Neural cell (in vitro differentiated cells): Measurements from ENCODE around the gene PHLDB1. TPM values are rescaled to one million over a fixed set of nuclear protein-coding genes. Genes with fewer than 3 reads are reported as not detected.

Experiments
- H2AFZ ChIP-seq: fragments of 200-600, 300-800 bp; sonication (generic), shearing (Covaris generic); 2 replicates; pipeline ENCODE4 v1.6.0; 2014; ENCODE audit warnings: low read depth, mild to moderate bottlenecking, antibody characterized with exemption, low read length, moderate library complexity
- H3F3A ChIP-seq: fragments of 200-600 bp; shearing (Covaris generic); 2 replicates; pipeline ENCODE4 v1.6.1; 2016; ENCODE audit warnings: mild to moderate bottlenecking, moderate library complexity, mixed read lengths, antibody characterized with exemption, low read length; ENCODE audit not compliant: insufficient read depth, poor library complexity, severe bottlenecking
- H3K27ac ChIP-seq: fragments of 200-600, 300-800 bp; sonication (generic), shearing (Covaris generic); 2 replicates; pipeline ENCODE4 v1.5.1; 2014; ENCODE audit warnings: mild to moderate bottlenecking, low read length, moderate library complexity
- H3K27me3 ChIP-seq: fragments of 300-800, 200-600 bp; sonication (generic), shearing (Covaris generic); 2 replicates; pipeline ENCODE4 v1.6.0; 2014; ENCODE audit warnings: mild to moderate bottlenecking, low read depth, low read length, moderate library complexity; ENCODE audit not compliant: insufficient read depth
- H3K36me3 ChIP-seq: fragments of 300-800, 200-600 bp; sonication (generic), shearing (Covaris generic); 2 replicates; pipeline ENCODE4 v1.5.1; 2014; ENCODE audit warnings: mild to moderate bottlenecking, antibody characterized with exemption, low read length, moderate library complexity; ENCODE audit not compliant: insufficient read depth
- H3K4me2 ChIP-seq: fragments of 300-800, 200-600 bp; sonication (generic), shearing (Covaris generic); 2 replicates; pipeline ENCODE4 v1.6.0; 2014; ENCODE audit warnings: mild to moderate bottlenecking, low read length
- H3K4me3 ChIP-seq: fragments of 300-800, 200-600 bp; sonication (generic), shearing (Covaris generic); 2 replicates; pipeline ENCODE4 v1.5.1; 2014; ENCODE audit warnings: mild to moderate bottlenecking, low read length, moderate library complexity
- H3K79me2 ChIP-seq: fragments of 200-600 bp; shearing (Covaris generic); replicated peaks from 2 replicates; pipeline ENCODE4 v1.6.0; 2014; ENCODE audit warnings: mild to moderate bottlenecking, low read length, moderate library complexity; ENCODE audit not compliant: insufficient read depth
- H3K9ac ChIP-seq: fragments of 300-800, 200-600 bp; sonication (generic), shearing (Covaris generic); 2 replicates; pipeline ENCODE4 v1.6.1; 2016; ENCODE audit warnings: mild to moderate bottlenecking, low read length, mixed read lengths
- H3K9me2 ChIP-seq: fragments of 200-600 bp; shearing (Covaris generic); 2 replicates; pipeline ENCODE4 v1.6.1; 2016; ENCODE audit warnings: mild to moderate bottlenecking, low read length, mixed read lengths; ENCODE audit not compliant: insufficient read depth
- H3K9me3 ChIP-seq: fragments of 200-600, 300-800 bp; sonication (generic), shearing (Covaris generic); 2 replicates; pipeline ENCODE4 v1.6.1; 2016; ENCODE audit warnings: mild to moderate bottlenecking, mixed run types, low read length, moderate library complexity, mixed read lengths
- H4K20me1 ChIP-seq: fragments of 200-600 bp; shearing (Covaris generic); 2 replicates; pipeline ENCODE4 v1.6.1; 2016; ENCODE audit warnings: mild to moderate bottlenecking, mixed run types; ENCODE audit not compliant: insufficient read depth
- EP300 ChIP-seq: fragments of 450-650 bp; conservative IDR thresholded peaks from 2 replicates; pipeline ENCODE4 v1.6.1; 2014; ENCODE audit warnings: antibody characterized with exemption, mild to moderate bottlenecking, moderate library complexity; ENCODE audit not compliant: poor library complexity, severe bottlenecking
- EZH2 ChIP-seq: fragments of 200-600, 300-800 bp; shearing (Covaris generic), sonication (generic); IDR thresholded peaks from 2 replicates; pipeline ENCODE4 v1.6.1; 2014; ENCODE audit warnings: antibody characterized with exemption, low read length, borderline replicate concordance, mild to moderate bottlenecking; ENCODE audit not compliant: insufficient read depth, poor library complexity, severe bottlenecking
- MXI1 ChIP-seq: fragments of 450-650 bp; conservative IDR thresholded peaks from 2 replicates; pipeline ENCODE4 v1.6.1; 2014; ENCODE audit warnings: antibody characterized with exemption, mild to moderate bottlenecking; ENCODE audit not compliant: poor library complexity, severe bottlenecking
- POLR2AphosphoS5 ChIP-seq: IDR thresholded peaks from 2 replicates; pipeline ENCODE4 v1.6.1; 2012
- RAD21 ChIP-seq: fragments of 450-650 bp; conservative IDR thresholded peaks from 2 replicates; pipeline ENCODE4 v1.6.1; 2014; ENCODE audit warnings: antibody characterized with exemption, mild to moderate bottlenecking, moderate library complexity
- SMC3 ChIP-seq: fragments of 450-650 bp; conservative IDR thresholded peaks from 2 replicates; pipeline ENCODE4 v1.6.1; 2014; ENCODE audit warnings: antibody characterized with exemption, mild to moderate bottlenecking, moderate library complexity; ENCODE audit not compliant: poor library complexity
- TAF1 ChIP-seq: IDR thresholded peaks from 2 replicates; pipeline ENCODE4 v1.6.1; 2012; ENCODE audit warnings: low read depth
- polyA plus RNA-seq: library from polyadenylated mRNA; depleted of rRNA; stranded (reverse); fragments of >200 nt; gene quantifications from 2 replicates; pipeline ENCODE4 v1.2.3, GENCODE V29; 2014
- TF ChIP-seq, protein P1 (sequence below): IDR thresholded peaks from 2 replicates; pipeline ENCODE4 v1.6.1; 2012; ENCODE audit warnings: borderline replicate concordance
- TF ChIP-seq, protein P2 (sequence below): fragments of 450-650 bp; IDR thresholded peaks from 2 replicates; pipeline ENCODE4 v1.5.1; 2014; ENCODE audit warnings: antibody characterized with exemption, mild to moderate bottlenecking, moderate library complexity; ENCODE audit not compliant: poor library complexity, severe bottlenecking

PHLDB1 gene
- polyA plus RNA-seq, 1 donor from 2014 or later = 114 TPM

DNA sequence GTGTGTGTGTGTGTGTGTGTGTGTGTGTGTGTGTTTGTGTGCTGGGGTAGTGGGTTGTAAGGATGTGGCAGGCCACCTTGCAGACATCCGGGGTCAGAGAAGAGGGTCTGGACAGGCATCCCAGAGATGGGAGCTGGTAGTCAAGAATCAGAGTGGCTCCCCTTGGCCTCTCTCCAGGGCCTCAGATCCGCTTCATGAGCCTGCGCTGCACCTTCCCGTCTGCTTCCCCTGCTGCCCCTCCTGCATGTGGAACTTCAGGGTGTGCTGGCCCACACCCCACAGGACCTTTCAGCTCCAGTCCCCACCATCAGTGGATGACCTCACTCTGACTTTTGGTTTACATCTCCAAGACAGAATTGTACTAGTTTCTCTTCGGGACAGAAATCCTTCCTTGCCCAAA is 40.9 kb downstream of the PHLDB1 start:
- peaks cover 9% of the 10 kb centered on the region for H3K36me3 ChIP-seq
- no peaks in the 10 kb centered on the region for H4K20me1 ChIP-seq
- no peak overlapping the region for H3K4me3 ChIP-seq
- no peaks in the 10 kb centered on the region for H3K79me2 ChIP-seq
- no peaks in the 10 kb centered on the region for H3F3A ChIP-seq
- H3K9me2 ChIP-seq = no peaks in the 10 kb centered on the region
- TF ChIP-seq MXI1 = no peak
- TF ChIP-seq, protein P1, sequence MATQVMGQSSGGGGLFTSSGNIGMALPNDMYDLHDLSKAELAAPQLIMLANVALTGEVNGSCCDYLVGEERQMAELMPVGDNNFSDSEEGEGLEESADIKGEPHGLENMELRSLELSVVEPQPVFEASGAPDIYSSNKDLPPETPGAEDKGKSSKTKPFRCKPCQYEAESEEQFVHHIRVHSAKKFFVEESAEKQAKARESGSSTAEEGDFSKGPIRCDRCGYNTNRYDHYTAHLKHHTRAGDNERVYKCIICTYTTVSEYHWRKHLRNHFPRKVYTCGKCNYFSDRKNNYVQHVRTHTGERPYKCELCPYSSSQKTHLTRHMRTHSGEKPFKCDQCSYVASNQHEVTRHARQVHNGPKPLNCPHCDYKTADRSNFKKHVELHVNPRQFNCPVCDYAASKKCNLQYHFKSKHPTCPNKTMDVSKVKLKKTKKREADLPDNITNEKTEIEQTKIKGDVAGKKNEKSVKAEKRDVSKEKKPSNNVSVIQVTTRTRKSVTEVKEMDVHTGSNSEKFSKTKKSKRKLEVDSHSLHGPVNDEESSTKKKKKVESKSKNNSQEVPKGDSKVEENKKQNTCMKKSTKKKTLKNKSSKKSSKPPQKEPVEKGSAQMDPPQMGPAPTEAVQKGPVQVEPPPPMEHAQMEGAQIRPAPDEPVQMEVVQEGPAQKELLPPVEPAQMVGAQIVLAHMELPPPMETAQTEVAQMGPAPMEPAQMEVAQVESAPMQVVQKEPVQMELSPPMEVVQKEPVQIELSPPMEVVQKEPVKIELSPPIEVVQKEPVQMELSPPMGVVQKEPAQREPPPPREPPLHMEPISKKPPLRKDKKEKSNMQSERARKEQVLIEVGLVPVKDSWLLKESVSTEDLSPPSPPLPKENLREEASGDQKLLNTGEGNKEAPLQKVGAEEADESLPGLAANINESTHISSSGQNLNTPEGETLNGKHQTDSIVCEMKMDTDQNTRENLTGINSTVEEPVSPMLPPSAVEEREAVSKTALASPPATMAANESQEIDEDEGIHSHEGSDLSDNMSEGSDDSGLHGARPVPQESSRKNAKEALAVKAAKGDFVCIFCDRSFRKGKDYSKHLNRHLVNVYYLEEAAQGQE = no peak
- no peak for TF ChIP-seq TAF1
- TF ChIP-seq, protein P2, sequence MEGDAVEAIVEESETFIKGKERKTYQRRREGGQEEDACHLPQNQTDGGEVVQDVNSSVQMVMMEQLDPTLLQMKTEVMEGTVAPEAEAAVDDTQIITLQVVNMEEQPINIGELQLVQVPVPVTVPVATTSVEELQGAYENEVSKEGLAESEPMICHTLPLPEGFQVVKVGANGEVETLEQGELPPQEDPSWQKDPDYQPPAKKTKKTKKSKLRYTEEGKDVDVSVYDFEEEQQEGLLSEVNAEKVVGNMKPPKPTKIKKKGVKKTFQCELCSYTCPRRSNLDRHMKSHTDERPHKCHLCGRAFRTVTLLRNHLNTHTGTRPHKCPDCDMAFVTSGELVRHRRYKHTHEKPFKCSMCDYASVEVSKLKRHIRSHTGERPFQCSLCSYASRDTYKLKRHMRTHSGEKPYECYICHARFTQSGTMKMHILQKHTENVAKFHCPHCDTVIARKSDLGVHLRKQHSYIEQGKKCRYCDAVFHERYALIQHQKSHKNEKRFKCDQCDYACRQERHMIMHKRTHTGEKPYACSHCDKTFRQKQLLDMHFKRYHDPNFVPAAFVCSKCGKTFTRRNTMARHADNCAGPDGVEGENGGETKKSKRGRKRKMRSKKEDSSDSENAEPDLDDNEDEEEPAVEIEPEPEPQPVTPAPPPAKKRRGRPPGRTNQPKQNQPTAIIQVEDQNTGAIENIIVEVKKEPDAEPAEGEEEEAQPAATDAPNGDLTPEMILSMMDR = no peak
- H3K27ac ChIP-seq = no peak overlapping the region
- no peak overlapping the region for H2AFZ ChIP-seq
- no peaks in the 10 kb centered on the region for H3K27me3 ChIP-seq
- no peaks in the 10 kb centered on the region for H3K9me3 ChIP-seq
- H3K9ac ChIP-seq = no peak overlapping the region
- no peak overlapping the region for H3K4me2 ChIP-seq

DNA sequence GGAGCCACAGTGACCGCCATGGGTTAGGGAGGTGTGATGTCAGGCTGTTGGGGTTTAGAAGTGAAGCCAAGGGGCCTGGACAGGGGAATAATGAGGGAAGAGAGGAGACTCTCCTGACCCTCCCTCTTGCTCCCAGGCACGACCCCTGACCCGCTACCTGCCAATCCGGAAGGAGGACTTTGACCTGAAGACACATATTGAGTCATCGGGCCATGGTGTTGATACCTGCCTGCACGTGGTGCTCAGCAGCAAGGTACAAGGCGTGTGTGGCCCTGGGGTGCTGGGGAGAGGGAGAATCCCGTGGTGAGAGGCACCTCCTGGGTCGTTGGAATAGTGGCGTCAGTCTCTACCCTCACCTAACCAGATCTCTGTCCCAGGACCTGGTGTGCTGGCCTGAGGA is 42.5 kb downstream of the PHLDB1 start:
- no peak overlapping the region for H3K4me3 ChIP-seq
- no peaks in the 10 kb centered on the region for H3K27me3 ChIP-seq
- no peak overlapping the region for H3K27ac ChIP-seq
- H3K9me3 ChIP-seq = no peaks in the 10 kb centered on the region
- H3K9me2 ChIP-seq = no peaks in the 10 kb centered on the region
- H3K36me3 ChIP-seq = peaks cover under 1% of the 10 kb centered on the region
- no peaks in the 10 kb centered on the region for H3K79me2 ChIP-seq
- H2AFZ ChIP-seq = no peak overlapping the region
- TF ChIP-seq MXI1 = no peak
- TF ChIP-seq RAD21 = no peak
- TF ChIP-seq POLR2AphosphoS5 = no peak
- TF ChIP-seq, protein P1 = no peak
- TF ChIP-seq, protein P2 = no peak
- no peak for TF ChIP-seq EZH2
- TF ChIP-seq SMC3 = no peak
- TF ChIP-seq EP300 = no peak
- no peaks in the 10 kb centered on the region for H4K20me1 ChIP-seq
- H3F3A ChIP-seq = no peaks in the 10 kb centered on the region
- no peak overlapping the region for H3K4me2 ChIP-seq
- H3K9ac ChIP-seq = no peak overlapping the region
